HG03460 (cell line): ENCODE results near the gene MVB12B.

ENCODE experiments used
- ATAC-seq: cut with Tn5 transposase; IDR thresholded peaks from one replicate; pipeline ENCODE4 v1.9.1; 2021; ENCODE audit not compliant: unreplicated experiment

Gene MVB12B

DNA sequence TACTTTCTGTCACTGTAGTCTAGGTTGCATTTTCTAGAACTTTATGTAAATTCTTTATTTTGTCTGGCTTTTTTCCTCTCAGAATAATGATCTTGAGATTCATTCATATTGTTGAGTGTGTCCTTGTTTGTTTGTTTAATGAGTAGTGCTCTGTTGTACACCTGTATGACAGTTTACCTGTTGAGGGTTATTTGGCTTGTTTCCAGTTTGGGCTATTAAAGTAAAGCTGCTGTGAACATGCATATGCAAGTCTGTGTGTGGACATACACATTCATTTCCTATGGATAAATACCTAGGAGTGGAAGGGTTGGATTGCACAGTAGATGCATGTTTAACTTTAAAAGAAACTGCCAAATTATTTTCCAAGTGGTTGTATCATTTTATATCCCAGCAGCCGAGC is 30.4 kb downstream of the MVB12B start:
- ATAC-seq = no peak

- ATAC-seq = no peak
These were observed 33.4 kb downstream of the MVB12B start for GRCh38 chr9:126360073-126360472.

DNA sequence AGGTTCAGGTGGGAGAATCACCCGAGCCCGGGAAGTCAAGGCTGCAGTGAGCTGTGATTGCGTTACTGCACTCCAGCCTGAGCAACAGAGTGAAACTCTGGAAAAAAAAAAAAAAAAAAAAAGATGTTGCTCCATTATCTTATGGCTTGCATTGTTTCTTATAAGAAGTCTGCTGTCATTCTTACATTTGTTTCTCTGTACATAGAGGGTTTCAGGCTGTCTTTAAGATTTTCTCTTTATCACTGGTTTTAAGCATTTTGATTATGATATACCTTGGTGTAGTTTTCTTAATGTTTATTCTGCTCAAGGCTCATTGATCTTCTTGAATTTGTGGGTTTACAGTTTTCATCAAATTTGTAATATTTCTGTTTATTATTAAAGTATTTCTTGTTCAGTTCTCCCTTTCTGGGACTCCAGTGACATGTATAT is 35.2 kb downstream of the MVB12B start:
- ATAC-seq = no peak

DNA sequence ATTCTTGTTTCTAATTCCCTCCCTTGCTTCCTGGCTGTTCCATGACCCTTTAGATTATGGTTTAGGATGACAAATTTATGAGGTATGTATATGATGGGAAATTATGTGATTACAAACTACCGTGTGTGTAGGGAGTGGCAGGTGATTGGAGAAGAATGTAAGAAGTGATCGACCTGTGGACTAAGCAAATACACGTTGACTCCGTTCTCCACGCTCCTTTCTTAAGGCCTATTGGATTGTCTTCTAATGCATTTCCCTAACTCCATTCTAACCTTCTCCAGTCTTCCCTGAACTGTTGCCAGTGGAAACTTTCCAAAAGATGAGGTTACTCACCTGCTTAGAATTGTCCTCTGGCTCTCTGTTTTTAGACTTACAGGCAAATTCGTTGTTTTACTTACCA is 36.6 kb downstream of the MVB12B start:
- ATAC-seq = no peak

- no peak for ATAC-seq
These were observed 37.4 kb downstream of the MVB12B start for GRCh38 chr9:126363847-126364671.

DNA sequence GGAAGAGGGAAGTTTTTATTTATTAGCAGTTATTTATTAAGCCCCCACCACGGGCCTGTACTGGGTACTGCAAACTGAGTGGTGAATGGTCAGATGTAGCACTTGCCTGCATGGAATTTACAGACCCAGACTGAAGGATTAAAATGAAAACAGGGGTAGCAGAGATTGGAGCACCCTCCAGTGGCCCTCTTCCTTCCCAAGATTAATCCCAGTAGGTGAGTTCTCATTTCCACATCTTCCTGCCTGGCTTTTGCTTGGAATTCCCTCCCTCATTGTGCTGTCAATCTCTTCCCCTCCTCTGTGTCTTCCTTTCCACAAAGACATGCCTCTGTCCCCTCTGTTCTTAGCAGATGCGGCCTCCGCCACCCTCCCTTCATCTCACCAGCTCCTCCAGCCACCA is 39.2 kb downstream of the MVB12B start:
- no peak for ATAC-seq

GRCh38 chr9:126366366-126367011 is 39.9 kb downstream of the MVB12B start:
- ATAC-seq = no peak

GRCh38 chr9:126367139-126367538 is 40.5 kb downstream of the MVB12B start:
- no peak for ATAC-seq

GRCh38 chr9:126367616-126368015 is 41.0 kb downstream of the MVB12B start:
- no peak for ATAC-seq

DNA sequence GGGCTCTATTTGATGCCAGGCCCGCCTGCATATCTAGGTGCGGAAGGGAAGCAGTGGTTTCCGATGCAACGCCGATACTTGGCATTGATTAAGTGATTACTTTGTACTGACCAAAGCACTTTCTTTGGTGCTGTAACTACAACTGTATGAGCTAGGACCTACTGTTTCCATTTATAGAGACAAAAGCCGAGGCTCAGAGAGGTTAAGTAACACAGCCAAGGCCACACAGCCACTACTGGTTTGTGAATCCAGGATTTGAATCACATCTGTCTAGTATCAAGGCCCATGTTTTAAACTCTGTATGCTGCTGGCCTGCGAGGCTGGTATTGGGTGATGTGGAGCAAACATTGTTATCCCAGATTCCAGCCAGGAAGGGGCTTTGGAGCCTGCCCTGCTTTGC is 41.4 kb downstream of the MVB12B start:
- no peak for ATAC-seq

GRCh38 chr9:126371007-126371870 is 44.6 kb downstream of the MVB12B start:
- ATAC-seq = no peak

GRCh38 chr9:126372716-126373115 is 46.1 kb downstream of the MVB12B start:
- ATAC-seq = no peak

- no peak for ATAC-seq
These were observed 46.6 kb downstream of the MVB12B start for GRCh38 chr9:126373241-126373640.

GRCh38 chr9:126374366-126374781 is 47.7 kb downstream of the MVB12B start:
- ATAC-seq = no peak

- no peak for ATAC-seq
These were observed 48.8 kb downstream of the MVB12B start for GRCh38 chr9:126375386-126375785.

- ATAC-seq = no peak
These were observed 49.9 kb downstream of the MVB12B start for GRCh38 chr9:126376311-126377175.

DNA sequence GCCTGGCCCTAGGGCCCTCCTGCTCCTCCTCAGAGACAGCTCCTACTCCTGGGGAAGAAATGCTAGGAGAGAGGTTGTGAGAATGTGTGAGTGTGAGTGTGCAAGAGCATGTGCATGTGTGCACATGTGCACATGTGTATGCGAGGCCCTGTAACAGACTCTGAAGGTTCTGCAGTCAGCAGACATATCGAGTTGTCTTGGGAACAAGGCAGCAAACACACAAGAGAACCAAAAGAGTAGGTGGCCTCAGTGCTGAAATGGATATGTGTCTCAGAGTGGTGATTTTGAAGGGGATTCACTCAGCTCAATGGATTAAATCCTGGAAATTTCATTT is 50.5 kb downstream of the MVB12B start:
- no peak for ATAC-seq

DNA sequence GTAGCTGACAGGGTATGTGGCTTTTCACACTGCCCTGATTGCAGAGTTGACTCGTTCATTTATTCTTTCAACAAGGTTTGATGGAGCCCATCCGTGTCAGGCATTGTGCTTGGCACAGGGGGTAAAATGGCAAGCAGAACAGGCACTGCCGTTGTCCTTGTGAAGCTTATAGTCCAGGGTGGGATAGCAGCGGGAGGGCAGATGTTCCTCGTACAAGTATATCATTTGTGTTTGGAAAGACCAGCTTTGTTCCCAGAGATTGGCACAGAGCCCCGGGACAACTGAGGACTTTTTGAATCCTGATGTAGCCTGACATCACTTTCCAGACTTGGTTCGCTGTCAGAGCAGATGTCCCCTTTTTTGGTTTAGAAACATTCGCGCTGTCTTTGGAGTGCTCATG is 50.9 kb downstream of the MVB12B start:
- ATAC-seq = no peak

GRCh38 chr9:126378761-126379160 is 52.1 kb downstream of the MVB12B start:
- ATAC-seq = no peak

DNA sequence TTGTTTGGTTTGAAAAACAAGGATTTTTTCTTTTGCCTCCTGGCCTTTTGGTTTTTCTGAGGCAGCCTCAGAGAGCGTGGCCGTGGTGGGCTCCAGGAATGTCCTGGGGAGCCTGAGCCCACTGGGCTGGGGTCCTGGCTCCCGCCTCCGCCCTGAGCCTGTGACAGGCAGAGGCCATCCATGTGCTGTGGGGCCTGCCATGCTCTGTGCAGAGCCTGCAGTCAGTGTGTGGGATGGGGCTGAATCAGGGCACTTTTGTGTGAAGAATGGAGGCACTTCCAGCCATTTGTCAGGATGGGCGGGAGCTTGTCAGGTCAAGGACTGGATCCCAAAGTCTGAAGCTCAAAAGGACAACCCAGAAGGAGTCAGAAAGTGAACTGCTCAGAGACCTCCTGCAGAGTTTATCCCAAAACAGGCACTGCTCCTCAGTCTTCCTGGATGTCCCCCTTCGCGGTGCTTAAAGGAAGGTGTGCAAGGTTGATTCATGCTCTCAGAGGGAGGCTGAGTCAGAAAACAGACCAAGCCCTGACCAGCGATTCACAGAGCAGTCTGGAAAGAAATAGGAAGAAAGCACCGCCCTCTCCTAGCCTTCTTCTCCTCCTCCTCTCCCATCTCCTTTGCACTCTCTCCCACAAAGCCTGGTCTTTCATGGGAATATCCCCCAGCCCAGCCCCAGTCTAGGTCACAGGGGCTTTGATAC is 53.2 kb downstream of the MVB12B start:
- ATAC-seq = no peak
